Erythroblast (primary cell): ENCODE data around the gene KLRC3.

Experiments
- GATA1 ChIP-seq: IDR thresholded peaks from 2 replicates; pipeline ENCODE4 v1.6.1; 2011; ENCODE audit warnings: low read depth, mild to moderate bottlenecking, control low read depth, low read length, moderate library complexity
- POLR2A ChIP-seq: IDR thresholded peaks from 2 replicates; pipeline ENCODE4 v1.6.1; 2011; ENCODE audit warnings: mild to moderate bottlenecking, low read length

GRCh38 chr12:10404798-10405197, 15.6 kb downstream of the KLRC3 start:
- TF ChIP-seq POLR2A: no peak
- no peak for TF ChIP-seq GATA1
